HG02678 (cell line): ENCODE measurements around the gene RAD51B.

Experiments
- ATAC-seq: cut with Tn5 transposase; IDR thresholded peaks from one replicate; pipeline ENCODE4 v1.9.1; 2021; ENCODE audit warnings: mild to moderate bottlenecking, moderate library complexity; ENCODE audit not compliant: unreplicated experiment

RAD51B gene

DNA sequence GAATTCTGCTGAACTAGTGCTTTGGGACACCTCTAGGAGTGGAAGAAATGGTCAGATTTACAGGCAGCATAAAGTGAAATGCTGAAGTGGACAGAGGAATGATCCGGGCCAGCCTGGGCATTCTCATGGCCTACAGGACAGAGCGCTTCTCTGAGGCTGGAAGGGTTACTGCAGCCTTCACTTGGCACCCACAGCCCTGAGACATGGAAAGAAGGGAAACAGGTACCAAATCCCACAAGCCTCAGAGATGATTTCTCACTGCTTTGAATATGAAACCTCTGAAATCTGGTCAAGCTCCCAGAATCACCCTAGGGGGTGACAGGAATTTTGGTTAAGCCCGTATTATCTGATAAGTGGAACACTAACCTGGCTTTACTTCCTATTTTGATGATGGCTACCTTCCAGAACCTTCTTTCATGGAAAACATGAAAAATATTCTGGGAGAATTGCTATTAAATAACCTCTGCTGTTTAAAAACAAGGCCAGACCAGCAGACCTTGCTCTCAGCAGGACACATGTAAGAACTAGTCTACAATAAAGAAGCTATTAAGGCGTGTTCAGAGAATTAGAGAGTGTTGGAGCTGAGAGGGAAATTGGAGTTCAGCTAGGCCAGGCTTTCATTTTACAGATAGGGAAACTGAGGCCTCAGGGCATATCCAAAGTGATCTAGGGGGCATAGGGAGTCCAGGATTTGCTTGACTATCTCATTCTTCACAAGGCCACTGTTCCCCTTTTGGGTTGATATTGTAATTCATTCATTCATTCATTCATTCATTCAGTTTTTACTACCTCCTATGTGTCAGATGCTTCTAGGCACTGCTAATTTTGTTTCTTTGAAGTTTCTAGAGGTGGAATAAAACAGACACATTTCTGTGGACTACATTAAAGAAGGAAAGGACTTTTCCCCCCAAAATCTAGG, 691.8 kb downstream of the RAD51B start:
- ATAC-seq = no peak

DNA sequence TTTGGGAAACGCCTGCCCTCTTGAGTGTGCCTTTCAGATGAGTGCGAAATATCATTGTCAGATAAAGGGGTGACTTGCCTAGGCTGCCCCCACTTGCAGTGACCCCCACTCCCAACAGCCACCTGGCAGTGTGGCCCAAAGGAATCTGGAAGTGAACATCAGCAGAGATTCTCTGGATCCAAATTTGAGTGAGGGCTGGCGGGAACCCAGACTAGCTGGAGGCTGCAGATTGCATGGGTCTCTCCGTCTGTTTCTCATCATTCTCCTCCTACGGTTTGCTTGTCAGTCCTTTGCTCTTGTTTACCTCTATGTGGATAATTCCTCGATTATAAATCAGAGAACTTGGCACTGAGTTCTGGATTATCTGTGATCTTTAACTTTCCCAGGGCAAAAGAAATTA, 692.5 kb downstream of the RAD51B start:
- ATAC-seq = no peak

DNA sequence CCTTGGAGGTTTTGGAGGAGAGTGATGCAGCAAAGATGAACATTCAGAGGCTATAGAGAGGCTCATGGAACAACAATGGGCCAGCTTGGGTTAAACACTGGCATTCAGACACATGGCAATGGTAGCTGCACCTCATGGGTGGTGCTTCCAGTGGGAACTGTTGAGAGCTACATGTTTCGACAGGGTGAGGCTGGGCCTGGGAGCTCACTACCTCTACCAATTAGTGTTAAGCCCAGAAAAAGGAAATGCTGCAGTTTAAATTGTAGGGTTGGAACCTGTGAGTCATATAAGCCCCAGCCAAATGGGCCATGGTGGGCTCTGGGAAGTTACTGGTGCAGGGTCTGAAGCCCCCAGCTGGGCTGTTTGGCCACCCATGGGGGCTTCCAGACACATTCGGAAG, 693.6 kb downstream of the RAD51B start:
- peak; percentile 22 for ATAC-seq

DNA sequence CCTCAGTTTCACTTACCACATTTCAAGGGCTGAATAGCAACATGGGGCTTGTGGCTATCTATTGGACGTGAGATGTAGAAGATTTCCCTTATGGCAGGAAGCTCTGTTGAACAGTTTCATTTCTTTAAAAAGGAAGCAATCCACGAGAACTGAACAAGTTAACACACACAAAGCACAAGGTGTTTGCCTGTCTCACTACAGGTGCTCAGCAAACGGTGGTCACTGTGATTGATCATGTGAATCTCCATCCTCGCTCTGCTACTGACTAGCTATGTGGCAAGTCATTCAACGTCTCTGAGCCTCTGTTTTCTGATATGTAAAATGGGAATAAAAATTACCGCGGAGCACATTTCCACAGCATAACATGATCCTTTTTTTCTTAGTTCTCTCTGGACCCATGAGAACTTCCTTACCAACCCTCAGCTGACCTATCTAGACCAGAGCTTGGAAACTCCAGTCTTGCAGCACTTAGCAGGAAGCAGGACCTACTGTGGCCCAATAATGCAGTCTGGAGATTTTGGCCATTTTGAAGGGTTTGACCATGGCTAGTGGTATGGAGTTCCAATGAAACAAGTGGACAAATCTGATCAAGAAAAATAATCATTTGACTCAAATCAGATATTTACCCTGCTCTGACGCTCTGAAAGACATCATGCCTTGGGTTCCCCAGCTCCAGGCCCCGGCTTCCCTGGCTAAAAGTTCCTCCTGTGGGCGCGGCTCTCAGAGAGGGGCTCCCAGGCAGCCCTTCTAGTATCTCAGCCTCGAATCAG, 694.4 kb downstream of the RAD51B start:
- peak; percentile 75 for ATAC-seq

DNA sequence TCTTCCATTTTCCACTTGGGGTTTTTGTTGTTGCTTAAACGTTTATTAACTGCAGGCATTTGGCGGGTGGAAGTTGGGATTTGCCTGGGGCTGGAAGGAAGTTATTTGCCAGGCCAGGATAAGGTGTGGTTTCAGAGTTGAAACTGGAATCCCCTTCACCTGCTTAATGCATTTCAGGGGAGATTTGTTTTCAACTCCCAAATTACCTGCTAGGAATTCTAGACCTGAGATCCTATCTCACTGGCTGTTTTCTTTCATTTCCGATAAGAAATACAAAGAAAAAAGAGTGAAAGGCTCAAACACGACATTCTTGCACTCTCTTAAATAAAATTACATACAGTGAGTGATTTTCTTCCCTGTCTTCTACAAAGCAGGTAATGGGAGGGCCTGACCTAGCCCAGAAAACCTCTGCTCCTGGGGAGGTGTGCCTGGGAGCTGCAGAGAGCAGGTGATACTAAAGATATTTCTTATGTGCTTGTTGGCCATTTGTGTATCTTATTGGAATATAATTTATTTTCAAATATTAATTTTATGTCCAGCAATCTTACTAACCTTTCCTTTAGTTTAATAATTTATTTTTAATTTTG, 695.1 kb downstream of the RAD51B start:
- ATAC-seq = no peak

DNA sequence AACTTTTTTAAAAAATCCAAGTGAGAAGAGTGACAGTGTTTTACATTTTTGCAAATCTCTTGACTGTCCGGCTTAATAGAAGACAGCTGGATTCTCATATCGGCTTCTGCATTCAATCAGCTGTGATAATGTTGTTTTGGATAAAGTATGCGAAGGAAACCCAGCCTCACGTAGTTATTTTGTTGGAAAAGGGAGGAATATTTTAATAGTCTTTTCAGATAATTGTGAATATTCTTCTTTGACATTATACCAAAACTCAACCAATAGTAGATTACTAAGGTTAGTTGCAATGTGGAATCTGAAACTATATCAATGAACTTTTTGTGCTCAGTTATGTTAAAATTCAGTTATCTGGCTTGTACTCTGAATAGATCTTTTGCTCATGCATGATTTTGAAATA, 696.8 kb downstream of the RAD51B start:
- no peak for ATAC-seq

DNA sequence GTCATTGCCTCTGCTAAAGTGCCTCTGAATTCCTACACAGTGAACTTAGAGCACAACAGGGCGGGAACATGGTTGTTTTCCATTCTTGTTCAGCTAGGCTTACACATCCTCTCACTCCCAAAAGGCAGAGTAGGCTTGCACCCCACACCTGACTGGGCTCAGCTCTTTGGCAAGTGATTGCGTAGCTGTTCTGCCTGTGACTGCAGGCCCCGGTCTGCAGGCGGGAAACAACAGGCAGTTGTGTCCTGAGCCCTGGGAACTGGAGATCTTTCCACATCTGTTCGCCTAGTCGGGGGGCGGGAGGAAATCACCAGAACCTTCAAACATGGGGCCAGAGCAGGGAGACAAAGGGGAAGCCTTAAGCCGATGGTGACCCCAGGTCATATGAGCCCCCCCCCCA, 698.6 kb downstream of the RAD51B start:
- no peak for ATAC-seq

DNA sequence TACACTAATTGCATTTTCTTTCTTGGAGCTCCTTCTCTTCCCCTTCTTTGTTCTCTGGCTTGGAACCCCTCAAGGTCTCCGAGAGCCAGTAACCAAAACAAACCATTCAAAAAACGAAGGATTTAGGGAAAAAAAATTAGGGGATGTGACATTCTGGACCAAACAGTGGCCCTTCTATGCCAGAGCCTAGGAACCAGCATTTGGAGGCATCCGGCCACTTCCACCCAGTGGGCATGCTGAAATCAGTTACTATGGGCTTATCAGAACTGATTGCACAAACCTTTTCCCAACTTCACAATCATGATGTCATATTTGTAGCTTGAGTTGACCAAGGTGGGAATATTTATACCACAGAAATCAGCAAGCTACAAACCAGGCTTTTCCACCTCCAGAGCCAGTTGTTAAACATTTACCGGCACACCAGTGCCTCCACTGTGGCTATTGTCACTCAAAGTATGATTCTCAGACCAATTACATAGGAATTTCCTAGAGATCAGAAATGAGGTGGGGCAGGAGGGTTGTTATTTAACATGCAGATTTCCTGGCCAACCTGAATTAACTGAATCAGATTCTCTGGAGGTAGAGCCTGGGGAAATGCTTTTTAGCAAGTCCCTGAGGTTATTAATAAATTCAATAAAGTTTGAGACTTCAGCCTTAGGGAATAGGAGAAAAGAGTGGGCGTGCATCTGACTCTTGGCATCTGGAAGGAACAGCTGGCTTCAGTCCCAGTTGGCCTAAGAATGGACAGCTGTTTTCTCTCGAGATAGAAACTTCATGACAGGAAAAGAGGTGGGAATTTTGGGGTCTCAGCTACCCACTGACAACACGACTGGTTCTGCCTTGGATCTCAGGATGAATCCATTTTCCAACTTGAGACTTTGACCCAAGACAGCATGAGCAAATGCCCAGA, 699.4 kb downstream of the RAD51B start:
- no peak for ATAC-seq

DNA sequence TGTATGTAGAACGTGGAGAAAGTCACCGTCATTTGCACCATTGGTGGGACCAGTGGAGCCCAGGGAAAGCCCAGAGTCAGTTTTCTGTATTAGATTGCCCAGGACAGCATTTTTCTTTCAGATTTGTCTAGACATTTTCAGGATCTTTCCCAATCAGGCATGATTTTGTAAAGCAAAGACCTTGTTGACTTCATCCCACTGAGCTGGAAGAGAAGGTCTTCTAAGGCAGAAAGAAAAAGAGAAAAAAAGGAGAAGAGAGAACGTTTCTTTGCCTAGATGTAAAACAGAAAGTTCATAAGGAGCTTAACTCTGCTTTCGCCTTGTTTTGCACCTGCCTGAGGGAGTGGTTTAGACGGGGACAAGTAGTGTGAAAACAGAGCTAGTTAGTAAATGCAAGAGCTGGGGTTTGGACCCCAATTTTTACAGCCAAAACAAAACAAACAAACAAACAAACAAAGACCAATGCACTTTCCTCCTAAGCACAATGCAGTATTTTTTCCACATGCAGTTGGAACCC, 700.1 kb downstream of the RAD51B start:
- peak; percentile 58 for ATAC-seq

DNA sequence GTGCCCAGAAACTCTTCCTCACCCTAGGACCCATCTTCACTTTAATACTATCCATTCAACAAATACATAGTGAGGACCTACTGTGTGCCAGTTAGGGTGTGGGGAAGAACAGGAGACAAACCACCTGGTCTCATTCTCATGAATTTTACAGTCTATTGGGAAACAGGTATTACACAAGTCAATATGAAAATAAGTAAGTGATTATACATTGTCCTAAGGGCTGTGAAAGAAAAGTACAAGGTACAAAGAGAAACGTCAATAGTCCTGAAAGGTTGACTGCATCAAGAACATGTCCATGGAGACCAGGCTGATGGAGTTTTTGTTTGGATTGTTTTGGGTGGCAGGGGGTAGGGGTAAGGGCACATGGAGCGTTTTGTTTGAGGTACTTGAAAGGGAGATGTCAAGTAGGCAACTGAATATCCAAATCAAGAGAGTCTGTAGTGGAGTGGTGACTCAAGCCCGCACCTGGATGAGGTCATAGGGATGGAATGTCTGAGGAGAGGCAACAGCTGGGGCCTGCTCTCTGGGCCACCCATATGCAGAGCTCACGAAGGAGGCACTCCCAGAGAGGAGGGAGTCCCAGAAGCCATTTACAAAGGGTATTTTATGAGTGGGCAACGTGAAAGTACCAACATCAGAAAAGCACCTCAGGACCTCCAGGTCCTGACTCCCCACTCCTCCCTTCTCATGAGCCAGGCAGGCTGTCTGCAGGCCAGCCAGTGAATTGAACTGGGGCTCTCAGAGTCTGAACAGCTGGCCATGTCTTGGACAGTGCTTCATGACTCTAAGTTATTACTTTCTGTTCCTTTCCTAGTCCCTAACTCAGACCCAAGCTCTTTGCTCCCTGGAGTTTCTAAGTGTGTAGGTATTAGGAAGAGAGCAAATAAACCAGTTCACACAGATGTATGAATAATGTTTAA, 701.3 kb downstream of the RAD51B start:
- no peak for ATAC-seq

DNA sequence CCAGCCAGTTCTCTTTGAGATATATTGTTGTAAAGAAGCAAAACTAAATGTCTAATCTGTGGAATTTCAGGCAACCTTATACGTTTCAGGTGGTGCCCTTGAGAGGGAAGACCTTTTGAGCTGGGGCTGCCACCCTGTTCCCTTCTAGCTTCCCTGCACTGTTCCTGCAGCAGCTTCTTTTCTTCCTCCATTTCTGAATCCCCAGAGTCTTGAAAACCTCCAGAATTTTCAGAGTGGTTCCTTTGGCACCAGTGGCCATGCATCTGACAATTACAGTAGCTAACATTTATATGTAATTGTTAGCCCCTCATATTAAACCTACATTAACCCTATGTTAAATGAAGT, 702.0 kb downstream of the RAD51B start:
- no peak for ATAC-seq

DNA sequence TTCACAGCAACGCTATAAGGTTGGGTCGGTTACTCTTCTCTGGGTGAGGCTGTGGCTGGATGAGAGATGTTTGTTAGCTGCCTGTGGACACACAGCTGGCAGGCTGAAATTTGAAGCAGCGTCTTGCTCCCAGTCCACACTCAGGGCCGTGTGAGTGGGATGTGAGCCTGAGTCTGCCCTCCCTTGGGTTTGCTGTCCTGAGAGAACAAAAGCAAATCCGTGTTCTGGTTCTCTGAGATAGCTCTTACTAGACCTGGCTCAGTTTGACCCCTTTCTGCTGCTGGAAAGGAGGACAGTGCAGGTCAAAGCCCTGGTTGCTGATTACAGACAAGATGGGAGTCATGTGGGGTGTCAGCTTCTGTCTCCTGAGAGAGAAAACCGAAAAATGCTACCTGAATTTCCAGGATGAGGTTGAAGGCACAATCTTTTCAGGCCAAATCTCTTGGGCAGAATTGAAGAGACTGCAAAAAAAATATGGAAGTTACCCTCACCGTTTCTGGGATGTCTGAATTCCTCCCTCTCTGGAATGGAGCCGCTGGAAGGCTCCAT, 702.5 kb downstream of the RAD51B start:
- ATAC-seq = no peak

DNA sequence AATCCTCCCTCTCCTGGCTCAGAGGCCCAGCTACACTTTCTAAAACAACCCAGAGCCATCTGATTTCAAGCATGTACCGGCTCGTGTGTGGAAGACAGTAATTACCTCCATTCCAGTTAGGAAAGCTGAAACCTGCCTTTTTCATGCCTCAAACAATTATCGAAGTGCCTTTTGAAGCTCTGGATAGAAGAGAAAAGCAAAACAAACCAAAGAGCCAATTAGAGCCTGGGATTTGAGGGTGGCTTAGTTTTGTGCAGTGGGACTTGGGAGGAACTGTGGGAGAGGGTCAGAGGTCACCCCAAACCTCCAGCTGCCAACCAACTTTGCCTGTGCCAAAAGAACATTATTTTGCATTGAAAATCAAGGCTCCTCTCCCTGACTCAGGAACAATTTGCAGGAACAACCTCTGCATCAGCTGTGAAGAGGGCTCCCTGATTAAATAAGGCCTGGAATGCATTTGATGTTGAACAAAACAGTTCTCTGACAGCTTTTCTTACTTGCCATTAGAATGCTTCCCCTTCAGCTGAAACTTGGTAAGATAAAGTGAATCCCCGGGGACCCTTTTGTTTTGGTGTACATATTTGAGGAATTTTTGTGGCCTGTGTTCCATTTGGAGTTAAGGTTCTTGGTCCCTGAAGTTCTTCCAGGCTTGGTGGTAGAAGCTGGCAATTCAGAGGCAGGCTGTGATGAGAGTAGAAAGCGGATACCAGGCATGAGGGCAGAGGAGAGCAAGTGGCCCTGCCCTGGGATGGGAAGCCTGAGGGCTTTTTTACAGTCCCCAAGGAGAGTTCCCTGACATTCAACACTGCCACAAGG, 703.1 kb downstream of the RAD51B start:
- no peak for ATAC-seq

DNA sequence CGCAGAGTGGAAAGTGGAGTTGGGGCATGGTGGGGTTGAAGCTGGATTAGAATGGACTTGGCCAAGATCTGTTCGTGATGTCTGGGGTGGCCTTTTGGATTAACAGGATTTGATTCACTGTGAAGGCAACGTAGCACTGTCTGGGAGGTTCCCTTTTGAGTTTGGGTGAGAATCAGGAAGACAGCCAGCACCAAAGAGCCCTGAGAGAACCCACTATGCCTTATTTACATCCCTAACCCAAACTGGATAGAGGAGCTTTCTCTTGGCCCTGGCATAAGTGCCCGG, 703.7 kb downstream of the RAD51B start:
- ATAC-seq = no peak

DNA sequence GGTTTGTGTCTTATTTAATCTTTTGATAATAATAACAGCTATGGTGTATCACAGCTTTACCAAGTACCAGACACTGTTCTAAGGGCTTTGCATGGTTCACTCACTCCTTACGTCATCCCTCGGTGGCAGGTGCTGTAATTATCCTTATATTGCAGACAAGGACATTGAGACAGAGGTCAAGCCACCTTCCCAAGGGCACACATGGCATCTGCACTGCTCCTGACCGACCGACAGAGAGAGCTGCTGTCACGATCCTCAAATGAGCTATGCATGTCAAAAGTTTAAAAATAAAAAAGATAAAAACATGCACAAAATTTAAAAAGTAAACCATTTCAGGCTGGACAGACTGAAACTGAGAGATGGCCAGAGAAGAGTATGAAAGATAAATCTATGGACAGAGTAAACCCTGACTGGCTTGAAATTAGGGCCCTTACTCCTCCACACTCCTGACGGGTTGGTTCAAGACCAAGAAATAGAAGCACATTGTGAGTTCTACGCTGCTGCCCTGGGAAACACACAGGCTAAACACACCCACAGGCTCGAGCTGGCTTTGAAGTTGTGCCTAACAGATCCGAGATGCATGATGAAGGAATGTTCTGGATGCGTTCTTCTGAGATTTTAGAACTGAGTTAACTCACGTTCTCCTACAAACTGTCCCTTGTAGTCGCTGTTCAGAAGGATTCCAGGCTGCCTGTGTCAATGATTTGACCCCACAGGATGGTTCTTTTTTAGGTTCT, 704.6 kb downstream of the RAD51B start:
- ATAC-seq = no peak

DNA sequence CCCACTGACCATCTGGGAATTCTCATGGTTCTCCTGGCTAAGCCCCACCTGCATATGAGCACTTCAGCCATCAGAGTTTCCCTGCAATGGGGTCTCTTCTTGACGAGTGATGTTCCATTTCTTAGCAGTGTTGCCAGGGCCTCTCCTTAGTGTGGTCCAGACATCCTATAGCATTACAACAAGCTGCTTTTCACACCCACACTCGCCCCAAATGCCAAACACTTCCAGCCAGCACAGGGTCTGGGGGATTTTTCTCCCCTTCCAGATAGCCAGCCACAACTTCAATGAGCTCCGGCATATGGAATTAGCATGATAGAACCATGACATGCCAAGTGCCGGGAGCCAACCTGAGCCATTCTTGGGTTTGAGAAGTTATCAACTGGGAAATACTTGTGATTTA, 705.9 kb downstream of the RAD51B start:
- ATAC-seq = no peak

DNA sequence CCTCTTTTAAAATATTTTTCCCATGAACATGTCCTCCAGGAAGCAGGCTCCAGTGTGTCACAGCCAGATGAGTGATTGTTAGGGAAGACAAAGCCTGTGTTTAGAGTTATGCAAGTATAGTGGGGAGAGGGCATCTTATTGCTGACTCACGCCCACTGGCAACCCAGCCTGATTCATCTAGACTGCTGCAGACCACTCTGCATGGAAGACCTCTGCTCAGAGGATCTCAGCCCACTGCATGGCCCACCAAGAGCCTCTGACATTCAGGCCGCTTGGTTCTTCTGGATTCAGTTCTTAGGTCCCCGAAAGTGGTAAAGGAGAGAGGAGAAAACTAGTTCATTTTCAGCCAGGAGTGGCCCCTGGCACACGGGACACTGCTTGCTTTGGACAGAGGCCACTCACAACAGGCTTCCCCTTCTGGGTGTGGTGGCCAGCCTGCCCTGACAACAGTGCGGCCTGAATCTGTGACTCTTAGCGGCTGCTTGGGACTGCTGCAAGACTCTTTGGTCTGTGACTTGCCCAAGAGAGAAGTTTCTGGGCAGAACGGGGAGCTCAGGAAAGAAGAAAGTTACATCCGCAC, 707.0 kb downstream of the RAD51B start:
- no peak for ATAC-seq
